Measurements from ENCODE around the gene MAPK4.

The MAPK4 gene

DNA sequence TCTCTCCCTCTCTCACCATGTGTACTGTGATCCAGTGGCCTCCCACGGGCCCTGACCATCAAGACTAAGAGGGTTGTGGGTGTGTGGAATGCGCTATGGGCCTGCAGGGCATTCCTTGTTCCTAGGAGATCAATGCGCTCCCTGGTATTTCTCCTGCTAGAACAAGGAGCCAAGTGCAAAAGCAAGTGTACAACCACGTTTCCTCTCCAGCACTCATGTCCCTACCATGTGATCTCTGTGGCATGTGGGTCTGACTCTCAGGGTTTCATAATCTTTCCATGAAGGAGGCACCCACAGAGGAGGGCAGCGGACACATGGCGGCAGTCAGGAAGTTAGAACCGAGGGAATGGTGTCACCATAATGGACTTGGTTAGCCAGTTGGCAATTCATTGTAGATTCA, 91.4 kb downstream of the MAPK4 start:
- no peak for DNase-seq

GRCh38 chr18:50653402-50654093, 93.7 kb downstream of the MAPK4 start:
- DNase-seq: no peak

- no peak for DNase-seq
Observed at GRCh38 chr18:50654211-50654610, 94.3 kb downstream of the MAPK4 start.

DNA sequence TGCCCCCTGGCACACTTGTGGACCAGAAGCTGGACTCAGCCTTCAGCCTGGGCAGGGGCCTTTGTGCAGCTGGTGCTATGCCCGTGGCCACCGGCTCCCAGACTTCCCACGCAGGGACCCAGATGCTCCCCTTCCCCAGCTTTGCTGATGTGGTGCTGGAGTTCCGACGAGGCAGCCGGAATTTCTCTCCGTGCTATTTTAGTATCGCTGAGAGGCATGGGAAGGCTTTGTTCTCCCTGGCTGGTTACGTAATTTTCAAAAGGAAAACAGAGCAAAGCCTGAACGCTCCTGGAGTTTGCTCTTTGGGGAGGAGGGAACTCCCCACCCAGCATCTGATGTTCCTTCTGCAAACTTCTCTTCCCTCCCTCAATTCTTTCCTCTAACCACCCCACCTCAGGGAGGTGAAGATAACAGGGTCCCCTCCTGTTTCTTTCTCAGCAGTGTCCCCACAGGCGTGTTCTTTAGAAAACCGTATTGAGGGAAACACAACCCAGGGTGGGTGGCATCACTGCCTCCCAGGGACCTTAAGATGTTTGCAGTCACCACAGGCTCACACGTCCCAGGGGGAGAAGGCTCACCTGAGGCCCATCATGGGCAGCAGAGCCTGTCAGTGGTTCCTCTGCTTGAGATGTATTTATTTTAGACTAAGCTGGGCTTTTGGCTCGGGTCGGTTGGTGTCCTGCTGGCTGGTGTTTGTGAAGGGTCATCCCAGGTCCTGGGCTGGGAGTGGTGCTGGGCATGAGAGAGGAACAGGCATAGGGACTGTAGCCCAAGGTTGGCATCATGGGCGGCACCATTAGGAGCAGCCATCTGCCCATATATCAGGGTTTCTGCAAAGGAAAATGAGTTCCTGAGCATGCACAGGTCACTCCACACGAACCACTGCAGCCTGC, 95.0 kb downstream of the MAPK4 start:
- peak in 37 of 56 donors; percentile 10 to 78 (median 39) for DNase-seq

DNA sequence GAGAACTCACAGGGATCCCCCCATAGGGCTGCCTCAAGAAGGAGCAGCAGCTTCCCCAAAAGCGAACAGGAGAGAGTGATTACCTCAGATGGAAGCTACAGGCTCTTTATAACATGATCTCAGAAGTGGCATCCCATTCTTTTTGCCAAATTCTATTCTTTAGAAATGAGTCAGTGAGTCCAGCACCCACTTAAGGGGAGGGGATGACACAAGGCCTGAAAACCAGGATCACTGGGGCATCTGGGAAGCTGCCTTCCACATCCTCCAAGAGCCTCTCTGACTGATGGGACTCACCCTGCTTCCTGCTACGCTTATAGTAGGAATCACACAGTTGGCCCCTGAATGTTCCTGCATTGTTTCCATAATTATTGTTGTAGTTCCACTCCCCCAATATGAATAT, 96.5 kb downstream of the MAPK4 start:
- DNase-seq: no peak

GRCh38 chr18:50656841-50657470, 97.1 kb downstream of the MAPK4 start:
- peak in 2 of 56 donors; percentile 17 to 20 for DNase-seq

- DNase-seq: no peak
Observed at GRCh38 chr18:50658601-50659000, 98.7 kb downstream of the MAPK4 start.

DNA sequence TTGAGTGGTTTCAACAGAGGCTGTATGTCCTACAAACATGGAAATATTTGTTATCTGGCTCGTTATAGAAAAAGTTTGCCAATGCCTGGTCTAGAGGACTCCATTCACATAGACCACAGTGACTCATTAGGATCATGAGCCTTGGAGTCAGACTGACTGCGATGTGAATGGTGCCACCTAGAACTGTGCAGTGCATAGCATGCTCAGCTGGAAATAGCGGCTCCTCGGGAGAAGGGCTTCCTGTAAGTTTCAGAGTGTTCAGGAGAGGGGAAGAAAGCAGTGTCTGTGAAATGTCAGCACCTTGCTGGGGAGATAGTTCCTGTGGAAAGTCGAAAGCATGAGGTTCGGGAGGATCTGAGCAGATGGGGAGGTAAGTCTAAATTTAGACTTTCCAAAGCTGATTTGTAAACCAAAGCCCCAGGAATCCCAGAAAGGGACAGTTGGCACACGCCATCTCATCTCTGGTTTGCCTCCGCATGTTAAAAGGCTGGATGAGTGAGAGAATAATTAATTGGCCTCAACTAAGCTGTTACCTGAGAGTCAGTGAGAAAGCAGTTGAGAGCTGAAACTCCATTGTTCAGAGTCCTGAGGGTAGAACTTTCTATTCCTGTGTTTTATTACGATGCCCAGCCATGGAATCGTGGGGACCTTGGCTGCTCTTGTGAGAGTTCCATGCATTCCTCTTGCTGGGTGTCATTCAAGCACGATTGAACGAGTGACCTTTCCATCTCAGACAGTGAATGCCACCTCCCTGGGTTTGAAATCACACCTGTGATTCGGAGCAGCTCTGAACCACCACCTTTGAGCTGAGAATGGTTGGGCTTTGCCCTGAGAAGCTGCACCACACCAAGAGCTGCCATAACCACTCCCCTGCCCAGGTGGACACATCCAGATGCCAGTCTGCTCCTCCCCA, 99.5 kb downstream of the MAPK4 start:
- peak in 12 of 56 donors; percentile 4 to 51 (median 35) for DNase-seq

DNA sequence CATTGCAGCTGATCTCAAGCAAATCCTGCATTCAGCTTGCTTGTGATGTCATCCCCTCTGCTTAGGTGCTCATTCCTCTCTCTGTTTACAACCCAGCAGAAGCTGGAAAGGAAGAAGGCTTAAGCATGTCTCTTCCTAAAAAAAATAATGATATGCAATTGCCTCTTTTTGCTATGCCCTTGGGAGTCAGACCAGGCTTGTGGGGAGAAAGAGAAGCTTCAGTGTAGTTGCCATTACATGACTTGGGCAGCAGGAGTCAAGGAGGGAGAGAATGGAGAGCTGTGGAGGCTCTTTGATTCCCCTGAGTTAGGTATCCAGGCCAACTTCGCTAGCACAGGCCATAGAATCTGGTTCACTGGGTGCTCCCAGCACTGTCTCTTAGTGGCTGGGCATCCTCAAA, 101.1 kb downstream of the MAPK4 start:
- DNase-seq: no peak

DNA sequence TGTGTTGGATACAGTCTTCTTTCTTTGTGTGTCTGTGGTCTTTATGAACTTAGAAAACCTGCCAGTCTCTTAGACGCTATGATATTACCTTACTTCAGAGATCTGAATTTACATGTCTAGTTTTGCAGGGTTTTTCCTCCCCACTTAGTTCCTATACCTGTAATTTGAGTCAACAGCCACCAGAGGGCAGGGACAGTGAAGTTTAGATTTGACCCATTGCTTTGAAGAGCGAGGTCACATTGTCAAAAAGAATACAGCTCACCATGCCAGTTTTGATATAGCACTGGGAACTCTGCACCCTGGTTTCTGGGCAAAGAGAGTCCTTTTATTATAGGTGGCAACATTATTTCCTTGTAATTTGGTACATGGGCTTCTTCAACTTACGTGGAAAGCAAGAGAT, 102.3 kb downstream of the MAPK4 start:
- no peak for DNase-seq

DNA sequence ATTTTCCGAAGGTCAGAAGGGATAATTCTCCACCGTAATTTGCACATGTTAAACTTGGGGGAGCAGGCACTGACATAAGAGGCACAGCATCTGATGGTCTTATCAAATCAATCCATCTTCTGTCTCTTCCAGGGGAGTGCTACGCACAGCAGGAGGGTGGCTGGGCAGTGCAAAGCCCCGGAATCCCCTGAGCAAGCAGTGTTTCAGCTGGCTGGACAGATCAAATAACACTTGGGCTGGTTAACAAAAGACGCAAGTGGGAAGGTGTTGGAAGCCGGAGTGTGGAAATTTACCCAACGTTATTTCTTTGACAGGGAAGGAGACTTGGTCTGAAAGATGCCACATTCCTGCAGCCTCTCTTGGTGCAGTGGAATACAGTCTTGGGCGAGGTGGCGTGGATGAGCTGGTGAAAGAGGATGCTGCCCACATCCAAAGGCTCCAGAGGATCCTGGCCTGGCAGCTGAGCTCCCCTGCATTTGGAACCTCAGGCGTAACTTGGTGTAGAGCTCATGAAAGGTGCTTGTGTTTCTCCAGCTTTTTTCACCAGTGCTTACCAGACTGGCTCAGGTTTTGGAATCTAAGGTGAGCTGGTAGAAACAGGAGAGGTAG, 103.0 kb downstream of the MAPK4 start:
- DNase-seq: no peak

DNA sequence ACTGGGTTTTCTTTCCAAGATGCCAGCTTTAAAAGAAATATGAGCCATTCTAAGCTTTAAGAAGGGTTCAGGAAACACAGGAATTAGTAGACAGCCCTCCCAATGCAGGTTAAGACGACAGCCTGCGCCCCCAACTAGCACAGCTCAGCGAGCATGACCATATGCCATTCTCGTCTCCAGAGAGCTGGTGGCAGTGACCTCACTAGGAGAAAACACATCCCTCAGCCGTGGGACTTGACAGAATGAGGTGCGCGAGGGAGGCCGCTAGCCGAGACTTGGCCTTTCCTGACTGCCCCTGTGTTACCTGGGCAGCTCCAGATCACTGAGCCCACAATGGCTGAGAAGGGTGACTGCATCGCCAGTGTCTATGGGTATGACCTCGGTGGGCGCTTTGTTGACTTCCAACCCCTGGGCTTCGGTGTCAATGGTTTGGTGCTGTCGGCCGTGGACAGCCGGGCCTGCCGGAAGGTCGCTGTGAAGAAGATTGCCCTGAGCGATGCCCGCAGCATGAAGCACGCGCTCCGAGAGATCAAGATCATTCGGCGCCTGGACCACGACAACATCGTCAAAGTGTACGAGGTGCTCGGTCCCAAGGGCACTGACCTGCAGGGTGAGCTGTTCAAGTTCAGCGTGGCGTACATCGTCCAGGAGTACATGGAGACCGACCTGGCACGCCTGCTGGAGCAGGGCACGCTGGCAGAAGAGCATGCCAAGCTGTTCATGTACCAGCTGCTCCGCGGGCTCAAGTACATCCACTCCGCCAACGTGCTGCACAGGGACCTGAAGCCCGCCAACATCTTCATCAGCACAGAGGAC, 103.9 kb downstream of the MAPK4 start:
- DNase-seq: no peak

DNA sequence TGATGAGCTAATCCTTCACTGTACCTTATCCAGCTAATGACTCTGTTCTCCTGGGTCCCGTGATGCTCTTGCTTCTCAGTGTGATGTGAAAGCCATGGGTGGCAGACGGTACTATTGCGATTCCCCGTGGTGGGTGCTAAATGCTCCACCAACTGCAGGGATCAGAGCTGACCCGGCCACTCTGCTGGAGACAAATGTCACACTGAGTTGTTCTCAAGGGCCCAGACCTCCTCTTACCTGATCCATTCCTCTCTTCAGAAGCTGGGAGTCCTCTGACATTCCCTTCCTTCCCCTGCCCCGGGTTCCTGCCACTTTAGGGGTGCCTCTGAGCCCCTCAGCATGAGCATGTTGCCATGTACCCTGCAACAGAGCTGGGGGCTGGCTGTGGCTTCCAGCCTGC, 105.1 kb downstream of the MAPK4 start:
- DNase-seq: no peak

DNA sequence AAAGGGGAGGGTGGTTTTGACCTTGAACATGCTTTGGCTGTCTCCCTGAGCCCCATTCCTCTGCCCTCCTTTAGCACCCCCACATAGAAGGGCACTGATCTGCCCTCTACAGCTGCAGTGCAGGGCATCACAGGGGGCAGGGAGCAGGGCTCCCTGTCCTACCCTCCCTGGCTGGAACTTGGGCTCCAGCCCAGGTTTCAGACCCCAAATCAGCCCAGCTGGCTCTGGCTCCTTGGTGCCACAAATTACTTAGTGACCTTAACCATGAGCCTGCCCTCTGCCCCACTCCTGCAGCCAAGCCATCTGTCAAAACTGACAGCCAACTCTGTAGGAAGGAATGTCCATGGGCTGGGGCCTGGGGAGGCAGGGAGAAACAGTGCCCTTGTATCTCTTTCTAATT, 105.6 kb downstream of the MAPK4 start:
- no peak for DNase-seq

GRCh38 chr18:50666536-50666935, 106.6 kb downstream of the MAPK4 start:
- DNase-seq: peak in 17 of 56 donors; percentile 12 to 68 (median 40)

- DNase-seq: no peak
Observed at GRCh38 chr18:50671376-50671775, 111.5 kb downstream of the MAPK4 start.

DNA sequence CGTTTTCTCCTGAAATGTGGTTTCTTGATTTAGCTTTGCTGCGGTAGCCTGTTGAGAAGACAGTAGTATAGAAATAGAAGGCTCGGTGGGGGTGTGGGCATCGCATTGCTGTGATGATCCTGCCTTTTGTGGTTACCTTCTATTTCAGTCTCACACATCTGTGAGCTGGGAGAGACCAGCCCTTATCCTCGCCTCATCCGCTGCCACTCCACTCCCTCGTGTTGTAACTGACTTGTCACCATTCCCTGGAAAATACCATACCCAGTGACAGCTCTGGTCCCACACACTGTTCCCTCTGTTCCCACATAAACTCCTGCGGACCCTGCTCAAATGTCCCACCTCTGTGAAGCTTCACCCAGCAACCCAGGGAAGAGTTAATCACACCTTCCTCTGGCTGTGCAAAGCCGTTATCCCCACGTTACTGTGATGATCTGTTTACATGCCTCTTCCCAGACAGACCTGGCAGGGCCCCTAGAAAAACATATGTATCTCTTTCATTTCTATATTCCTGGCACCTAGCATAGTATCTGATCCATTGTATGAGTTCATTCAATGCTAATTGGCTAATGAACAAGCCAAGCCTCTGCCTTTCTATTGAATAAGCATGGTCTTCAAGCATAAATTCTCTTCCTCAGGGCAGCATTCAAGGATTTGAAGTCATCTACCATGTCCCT, 114.6 kb downstream of the MAPK4 start:
- peak in 7 of 56 donors; percentile 9 to 43 (median 32) for DNase-seq

DNA sequence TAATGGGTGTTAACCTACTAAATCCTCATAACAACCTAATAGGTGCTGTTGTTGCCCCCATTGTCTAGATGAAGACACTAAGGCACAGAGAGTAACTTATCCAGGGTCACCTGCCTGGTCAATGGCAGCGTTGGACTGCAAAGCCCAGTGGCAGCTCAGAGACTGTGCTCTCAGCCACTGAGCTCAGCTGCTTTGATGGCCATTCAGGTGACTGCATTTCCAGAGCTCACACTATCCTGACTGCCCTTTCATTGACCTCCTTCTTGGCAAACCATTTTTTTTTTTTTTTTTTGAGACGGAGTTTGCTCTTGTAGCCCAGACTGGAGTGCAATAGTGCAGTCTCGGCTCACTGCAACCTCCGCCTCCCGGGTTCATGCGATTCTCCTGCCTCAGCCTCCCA, 115.2 kb downstream of the MAPK4 start:
- DNase-seq: no peak

DNA sequence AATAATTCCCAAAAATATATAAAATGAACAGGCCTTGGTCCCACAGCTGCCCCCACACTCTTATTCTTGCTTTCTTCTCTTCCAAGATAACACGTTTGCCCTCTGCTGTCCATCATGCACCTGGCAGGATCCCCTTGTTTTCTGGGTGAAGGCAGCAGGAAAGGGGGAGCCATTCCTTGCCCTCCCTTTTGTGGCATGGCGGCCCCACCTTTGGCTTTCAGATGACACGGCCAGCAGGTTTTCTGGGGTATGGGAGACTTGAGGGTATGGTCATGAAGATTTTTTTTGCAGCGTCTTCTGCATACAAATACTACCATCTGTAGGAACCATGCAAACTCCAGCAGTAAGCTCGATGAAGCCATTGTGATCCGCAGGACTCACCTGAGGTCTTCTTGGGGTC, 118.8 kb downstream of the MAPK4 start:
- DNase-seq: no peak

All from nucleus accumbens (tissue), 56 donors.